Stimulated activated CD4-positive, alpha-beta T cell treated with anti-CD3 and anti-CD28 coated beads, TNF-alpha, amount 100 ng/mL, for 48 hours (primary cell): ENCODE measurements around the gene COL1A1.

Source experiments
- DNase-seq, 3 donors: peaks; one replicate each; pipeline ENCODE4 v3.0.0-alpha.2; 2020; ENCODE audit warnings: low read depth in 3 of 3

Gene COL1A1

DNA sequence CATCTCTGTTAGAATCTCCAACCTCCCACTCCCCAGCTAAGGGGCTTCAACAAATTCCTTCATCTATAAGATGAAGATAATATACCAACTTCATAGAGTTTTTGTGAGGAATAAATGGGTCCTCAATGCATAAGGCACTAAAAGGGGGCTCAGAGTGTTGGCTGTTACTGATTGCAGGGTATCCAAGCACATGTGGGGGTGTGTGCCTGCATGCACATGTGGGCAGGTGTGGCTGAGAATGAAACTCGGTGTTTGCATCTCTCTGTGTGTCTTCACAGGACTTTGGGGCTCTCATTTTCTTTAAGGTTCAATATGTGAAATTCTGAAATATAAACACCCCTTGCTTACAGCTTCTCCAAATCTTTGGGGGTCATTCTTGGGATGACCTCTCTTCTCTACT lies 46.8 kb downstream of the COL1A1 start:
- no peak for DNase-seq

DNA sequence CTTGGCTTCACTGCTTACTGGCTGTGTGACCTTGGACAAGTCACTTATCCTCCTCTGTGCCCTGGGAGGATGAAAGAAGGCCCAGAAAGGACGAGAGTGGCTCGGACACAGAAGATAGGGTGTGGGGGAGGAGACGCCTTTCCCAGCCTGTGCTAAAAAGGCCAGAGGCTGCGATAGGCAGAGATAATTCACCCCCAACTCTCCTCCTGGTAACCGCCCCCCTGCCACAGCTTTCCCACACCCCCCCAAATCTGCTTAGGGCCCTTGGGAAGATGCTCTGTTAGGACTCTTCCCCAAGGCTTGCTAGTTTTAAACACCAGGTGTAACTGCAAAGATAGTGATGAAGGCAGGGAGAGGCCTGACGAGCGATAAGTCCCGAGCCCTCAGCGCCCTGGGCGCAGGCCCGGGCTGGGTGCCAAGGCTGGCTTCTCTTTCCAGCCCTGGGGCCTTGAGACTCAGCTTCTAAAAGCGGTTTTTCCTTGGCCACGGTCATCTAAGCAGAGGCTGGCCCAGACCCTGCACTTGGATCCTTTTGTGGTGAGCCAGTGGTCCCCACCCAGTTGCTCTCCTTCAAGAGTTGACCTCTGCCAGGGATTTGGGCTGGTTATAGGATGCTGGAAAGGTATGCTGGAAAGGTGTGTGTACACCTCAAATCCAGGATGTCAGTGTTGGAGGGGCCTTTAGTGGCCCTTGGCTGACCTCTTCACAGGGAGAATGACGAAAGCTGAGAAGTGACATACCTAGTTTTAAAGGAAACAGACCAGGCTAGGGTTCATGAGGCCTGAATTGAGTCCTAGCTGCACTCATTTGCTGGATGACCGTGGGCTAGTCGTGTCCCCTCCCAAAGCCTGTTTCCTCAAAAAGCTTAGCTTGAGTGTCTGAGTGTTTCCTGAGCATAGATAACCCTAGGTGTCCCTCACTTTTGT lies 47.5 kb downstream of the COL1A1 start:
- DNase-seq, result no peak

DNA sequence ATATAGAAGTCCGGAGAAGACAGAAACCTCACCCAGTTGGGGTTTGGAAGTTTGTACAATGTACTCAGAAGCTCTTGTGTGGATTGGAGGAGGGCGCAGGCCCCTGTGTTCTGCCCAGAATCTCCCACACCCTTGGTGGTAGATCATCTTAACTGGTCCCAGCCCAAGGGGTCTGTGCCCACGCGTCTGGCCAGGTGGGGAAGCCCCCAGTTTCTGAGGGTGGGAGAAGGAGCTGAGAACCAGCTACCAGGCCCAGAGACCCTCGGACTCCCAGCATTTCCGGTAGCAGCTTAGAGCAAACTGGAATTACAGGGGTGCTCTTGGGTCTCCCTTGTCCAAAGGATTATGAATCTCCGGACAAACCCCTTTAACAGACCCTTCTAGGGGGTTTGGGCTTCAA lies 48.7 kb downstream of the COL1A1 start:
- DNase-seq, result no peak

DNA sequence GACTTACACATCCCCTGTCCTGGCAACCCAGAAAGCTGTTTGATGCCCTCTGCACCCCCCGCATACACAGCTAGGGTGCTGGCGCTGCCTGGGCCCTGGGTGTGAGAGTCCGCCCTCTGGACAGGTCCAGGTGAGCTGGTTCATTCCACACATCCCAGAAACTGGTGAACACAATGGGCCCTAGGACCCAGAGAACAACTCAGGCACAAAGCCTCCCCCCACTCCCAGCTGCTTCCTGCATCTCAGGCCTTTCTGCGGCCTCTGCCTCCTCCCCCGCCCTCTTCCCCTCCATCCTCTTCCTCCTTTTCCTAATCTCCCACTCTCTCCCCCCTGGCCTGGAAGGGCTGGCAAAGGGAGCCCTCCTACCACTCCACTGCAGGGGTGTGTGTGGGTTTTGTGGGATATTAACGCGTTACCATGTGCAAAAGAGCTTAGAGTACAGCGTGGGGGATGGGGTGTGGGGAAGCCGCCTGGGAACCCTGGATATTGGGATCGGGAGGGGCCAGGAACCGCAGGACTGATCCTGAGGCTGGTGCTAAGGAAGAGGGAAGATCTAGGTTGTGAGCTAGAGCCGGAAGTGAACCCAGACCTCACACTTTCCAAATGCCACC lies 49.4 kb downstream of the COL1A1 start:
- DNase-seq, result peak in 1 of 3 donors; percentile 45

DNA sequence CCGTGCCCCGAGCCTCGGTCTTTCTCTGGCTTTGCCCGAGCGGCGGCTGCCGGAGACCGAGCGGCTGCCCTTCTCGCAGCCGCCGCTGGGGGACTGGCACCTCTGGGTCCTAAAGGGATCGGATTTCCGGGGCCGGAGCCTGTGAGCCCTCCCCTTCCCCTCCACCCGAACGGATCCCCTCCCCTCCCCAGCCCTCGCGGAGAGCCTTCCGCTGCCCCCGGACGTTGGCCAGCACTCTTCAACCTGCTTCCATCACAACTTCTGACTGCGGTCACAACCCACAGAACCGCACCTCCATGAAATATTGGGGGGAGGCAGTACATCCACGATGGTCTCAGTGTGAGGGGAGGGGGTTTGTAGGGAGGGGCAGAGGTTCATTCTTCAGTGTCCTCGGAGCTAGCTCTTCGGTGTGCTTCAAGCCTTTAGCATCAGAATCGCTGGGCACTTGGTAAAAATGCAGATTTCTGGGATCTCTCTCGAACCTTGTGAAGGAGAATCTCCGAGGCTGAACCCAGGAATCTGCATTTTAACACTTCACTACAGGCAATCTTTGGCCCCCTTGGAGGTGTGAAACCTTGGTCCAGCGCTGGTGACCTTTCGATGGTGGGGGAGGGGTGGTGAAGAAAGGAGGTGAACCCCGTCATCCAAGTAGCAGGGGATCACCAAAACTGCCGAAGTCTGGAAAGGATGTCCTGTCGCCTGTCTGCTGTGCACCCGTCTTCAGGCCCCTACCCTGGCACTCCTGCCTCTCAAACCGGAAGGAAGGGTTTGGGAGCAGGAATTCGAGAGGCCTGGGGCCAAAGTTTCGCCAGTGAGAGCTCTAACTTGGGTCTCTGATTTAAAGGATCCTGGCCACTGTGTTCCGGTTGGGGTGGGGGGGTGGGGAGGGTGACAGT lies 50.1 kb downstream of the COL1A1 start:
- DNase-seq, result peak; percentile 75 to 88 (median 78)

DNA sequence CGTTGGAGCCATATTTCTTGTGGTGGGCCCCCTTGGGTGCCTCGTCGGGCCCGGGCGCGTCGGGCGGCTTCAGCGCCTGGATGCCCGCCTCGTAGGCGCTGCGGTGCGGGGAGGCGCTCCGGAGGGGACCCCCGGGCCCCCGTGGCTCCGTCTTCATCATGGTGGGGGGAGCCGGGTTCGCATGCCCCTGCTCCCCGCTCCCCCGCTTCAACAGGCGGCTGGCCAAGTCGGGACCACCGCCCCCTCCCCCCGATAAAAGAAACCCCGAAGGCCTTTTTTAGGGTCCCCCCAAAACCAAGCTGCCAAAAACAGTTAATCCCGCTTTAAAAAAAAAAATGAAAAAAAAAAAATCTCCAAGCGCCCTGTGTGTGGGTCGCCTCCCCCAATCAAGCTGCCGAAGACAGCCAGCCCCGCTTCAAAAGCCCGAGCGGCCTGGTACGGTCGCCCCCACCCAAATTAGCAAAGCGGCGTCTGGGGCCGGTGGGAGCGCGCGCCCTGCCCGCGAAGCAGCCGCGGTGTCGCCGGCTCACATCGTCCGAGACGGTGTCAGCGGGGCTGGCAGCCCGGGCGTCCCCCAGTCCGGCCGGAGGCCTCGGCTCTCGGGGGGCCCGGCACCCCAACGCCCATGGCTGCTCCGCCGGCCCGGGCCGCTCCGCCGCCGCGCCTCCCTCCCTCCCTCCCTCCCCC lies 50.9 kb downstream of the COL1A1 start, which contains the start of gene PPP1R9B:
TSS of gene PPP1R9B (minus strand) at position 324 of the 687 bp plus-strand sequence. CDS start at position 160, 164 bp downstream.
- DNase-seq, result no peak

DNA sequence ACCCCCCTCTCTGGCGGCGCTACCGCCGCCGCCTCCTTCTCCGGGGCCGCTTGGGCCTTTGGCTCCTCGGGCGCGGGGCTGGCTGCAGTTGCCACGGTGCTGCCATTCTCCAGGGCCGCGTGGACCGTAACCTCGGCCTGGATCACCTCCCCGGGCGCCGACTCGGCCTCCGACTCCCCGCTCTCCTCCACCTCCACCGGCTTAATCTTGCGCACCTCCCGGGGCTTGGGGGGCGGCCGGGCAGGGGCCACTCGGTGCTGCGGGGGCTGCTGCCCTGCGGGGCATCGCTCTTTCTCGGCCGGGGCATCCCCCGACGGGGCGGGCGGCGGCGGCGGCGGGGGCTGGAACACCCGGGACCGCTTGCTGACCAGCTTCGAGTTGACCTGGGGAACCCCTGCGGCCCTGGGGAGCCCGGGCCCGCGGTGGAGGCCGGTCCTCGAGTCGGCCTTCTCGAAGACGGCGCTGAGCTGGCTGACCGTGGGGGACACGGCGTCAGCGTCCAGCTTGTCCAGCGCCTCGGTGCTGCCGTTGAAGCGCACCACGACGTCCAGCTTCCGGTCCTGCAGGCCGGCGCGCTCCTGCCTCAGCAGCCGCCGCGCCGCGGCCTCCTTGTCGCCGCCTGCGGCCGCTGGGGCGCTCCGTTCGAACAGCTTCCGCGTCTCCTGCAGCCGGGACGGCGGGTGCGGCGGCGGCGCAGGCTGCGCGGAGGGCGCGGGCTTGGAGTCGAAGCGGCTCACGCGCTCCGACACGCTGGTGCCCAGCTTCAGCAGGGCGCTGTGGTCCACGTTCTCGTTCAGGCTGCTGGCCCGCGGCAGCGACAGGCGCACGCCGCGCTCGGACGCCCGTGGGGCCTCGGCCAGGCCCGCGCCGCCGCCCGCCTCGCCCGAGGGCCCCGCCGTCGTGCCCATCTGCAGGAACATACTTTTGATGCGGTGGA lies 51.7 kb downstream of the COL1A1 start:
- DNase-seq, result no peak

DNA sequence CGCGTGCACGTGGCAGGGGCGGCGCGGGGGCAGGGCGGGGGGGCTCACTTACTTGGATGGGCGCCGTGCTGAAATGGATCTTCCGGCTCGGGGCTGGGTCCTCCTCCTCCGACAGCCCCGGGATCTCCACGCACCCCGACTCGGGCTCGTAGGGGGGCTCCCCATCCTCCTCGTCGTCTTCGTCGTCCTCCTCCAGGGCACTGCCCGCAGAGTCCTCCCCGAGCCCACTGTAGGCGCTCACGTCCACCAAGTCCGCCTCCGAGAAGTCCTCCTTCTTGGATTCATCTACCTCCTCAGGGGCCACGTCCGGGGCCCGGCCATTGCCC lies 52.4 kb downstream of the COL1A1 start:
- DNase-seq, result no peak

DNA sequence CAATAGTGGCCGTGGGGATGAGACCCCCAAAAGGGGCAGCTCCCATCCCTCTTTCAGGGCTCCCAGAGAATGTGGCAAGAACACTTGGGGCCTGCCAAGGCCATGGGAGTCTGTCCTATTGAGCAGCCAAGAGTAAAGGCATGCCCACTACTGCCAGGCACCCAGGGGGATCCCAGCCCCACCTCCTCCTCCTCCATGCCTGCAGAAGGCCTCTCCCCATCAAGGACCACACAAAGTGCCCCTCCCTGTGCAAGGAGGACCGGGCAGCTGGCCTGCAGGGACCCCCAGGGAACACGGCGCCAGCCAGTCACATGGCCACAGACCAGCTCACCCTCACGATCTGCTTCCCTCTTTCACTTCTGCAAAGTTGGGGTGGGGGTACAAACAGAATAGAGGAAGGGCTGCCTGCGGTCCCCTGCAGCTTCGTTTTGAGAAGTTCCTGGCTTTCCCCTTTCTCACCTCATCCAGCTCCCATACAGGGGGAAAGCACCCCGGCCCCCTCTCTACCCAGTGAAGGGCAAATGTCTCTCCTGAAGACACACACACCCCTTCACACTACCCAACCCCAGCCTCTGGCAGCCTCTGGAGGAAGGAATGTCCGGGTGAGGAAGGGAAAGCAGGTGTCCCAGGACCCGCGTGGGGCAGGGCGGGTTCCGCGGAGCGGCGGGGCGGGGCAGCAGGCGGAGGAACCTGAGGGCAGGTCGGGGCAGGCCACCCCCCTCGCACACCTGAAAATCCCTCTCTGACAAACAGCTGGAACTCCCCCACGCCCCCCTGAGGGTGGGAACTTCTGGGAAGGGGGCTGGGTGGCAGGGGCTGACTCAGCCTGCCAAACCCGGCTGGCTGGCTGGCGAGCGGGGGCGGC lies 53.0 kb downstream of the COL1A1 start:
- peak in 2 of 3 donors; percentile 65 to 66 for DNase-seq

DNA sequence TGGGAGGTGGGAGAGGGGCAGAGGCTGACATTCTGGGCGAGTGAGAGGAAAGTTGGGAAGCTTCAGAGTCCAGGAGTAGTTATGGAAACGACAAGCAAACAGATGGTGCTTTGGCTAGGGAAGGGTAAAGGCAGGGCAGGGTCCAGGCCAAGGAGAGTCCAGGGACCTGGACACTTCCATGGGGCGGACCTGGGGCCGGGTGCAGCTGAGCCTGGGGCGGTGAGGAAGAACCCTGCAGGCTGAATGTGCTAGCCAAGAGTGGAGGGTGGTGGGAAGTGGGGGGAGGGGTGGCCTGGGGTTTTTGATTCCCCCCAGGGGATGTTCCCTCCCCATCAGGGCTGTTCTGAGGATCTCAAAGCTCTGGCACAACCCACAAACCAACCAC lies 53.6 kb downstream of the COL1A1 start:
- DNase-seq, result no peak

DNA sequence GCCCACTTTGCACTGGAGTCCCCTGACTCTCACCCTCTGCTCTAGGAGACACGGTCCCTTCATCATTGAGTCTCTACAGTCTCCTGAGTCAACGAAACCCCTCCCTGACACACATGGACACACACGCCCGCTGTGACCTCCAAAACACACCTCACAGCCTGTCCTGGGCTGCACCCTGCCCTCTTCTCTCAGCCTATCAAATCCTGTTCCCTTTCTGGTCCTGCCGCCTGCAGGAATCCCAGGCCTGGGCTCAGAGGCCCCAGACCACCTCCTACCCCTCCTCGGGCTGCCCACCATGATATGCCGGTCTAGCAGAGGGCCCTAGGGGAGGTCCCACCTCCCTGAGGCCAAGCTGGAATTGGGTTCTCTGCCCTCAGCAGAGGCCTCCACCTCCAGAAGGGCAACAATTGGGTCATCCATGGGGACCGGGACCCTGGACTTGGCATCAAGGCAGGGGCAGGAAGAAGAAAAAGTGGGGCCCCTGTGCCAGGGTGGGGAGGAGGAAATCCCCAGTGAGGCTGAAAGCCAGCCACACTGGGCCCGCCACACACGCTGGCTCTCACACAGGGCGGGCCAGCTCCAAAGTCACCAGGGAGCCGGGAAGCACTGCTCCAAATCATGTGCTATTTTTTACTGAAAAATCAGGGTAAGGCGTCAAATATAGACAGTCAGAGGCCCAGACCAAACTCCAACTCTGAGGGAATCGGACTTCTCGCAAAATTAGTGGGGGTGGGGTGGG lies 54.3 kb downstream of the COL1A1 start:
- DNase-seq, result no peak

DNA sequence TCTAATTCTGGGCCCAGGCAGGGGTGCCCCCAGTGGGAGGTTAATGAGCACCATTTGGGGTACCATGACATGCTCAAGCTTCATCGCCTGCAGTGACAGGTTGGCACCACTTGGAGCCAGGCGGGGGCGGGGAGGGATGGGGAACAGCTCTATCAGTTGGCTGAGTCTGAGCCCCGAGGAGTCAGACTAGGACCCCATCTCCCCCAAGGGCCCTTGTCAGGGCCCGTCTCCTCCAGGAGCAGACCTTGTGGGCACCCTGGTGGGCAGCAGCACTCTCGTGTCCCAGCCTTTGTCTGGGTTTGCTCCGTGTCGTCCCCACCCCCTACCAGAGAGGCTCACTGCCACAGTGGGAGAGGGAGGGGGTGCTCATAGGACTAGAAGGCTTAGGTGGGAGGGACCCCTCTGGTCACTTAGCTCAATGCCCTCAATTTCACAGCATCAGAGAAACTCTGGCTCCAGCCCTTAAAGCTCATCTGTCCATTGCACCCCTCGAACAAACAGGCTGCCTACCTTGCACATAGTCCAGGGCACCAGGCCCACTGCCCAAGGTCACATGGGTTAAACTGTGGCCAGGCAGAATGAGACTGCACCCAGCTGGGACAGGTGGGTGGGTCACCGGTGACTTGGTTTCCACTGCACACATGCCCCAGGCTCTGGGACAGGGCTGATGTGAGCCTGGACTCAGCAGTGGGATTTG lies 55.1 kb downstream of the COL1A1 start:
- DNase-seq, result no peak

DNA sequence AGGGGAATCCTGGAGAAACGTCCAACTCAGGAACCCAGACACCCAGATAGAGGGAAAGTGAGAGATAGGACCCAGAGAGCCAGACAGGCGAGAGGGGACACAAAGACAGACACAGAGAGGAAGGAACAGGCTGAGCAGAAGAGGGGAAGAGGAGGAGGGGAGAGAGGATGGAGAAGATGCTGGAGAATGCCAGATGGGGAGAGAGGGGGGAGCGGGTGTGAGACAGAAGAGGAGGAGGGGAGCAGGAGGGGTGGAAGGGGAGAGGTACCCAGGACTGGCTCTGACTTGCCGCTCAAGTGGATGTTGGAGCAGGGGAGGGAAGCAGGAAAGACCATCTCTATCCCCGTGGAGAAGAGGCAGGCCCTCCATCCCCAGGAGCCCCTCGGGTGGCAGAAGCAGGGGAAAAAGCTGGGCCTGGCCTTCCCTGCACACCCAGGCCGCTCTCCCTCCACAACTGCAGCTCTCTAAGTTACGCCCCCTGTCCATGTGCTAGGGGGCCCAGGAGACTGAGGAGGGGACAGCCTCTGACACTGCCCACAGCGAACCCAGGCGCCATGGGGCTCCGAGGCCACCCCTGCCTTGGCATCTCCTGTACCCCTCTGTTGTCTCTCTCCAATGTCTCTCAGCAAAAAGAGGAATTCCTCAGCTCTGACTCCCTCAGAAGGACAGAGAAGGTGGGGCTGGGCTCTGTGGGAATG lies 55.8 kb downstream of the COL1A1 start:
- no peak for DNase-seq

DNA sequence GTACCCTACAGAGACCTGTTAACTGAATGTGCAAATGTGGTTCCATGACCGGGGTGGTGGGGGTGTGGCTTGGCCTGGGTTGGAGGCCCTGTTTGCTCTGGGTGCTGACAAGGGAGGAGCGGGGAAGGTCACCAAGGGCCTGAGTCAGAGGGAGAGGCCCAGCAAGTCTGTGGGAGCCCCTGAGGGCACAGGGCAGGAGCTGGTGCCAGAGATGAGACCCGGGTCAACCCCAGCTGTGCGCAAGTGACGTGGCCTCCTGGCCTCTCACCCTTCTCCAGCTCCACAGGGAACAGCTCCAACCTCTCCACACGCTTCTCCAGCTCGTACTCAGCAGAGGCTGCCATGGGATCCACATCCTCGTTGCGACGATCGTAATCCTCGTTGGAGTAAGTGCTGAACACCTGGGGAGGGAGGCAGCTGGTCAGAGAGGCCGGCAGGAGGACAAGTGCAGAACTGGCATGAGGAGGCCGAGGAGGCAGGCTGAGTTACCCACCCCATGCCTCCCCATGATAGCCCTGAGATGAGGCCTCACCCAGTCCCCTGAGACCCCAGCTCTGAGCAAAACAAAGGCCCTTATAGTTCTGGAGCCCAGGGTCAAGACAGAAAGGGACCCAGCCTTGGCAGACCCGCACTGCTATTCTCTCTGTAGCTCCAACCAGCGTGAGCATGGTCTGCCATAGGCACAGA lies 56.4 kb downstream of the COL1A1 start:
- no peak for DNase-seq

DNA sequence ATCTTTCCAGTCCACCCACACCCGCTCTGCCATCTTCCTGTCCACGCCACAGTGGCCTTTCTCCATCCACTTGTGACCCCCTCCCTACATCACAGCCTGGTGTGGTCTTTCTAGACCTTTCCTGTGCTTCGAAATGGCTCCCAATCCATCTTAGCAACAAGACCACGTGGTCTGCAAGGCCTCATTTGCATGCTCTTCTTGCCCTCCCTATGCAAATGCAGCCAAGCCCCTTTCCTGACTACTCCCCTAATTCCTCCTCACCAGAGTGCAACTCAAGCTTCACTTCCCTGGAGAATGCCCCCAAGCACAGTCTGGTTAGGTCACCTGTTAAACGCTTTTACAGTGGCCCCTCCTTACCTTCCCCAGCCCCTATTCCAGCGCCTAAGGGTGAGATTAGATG lies 57.1 kb downstream of the COL1A1 start:
- no peak for DNase-seq

DNA sequence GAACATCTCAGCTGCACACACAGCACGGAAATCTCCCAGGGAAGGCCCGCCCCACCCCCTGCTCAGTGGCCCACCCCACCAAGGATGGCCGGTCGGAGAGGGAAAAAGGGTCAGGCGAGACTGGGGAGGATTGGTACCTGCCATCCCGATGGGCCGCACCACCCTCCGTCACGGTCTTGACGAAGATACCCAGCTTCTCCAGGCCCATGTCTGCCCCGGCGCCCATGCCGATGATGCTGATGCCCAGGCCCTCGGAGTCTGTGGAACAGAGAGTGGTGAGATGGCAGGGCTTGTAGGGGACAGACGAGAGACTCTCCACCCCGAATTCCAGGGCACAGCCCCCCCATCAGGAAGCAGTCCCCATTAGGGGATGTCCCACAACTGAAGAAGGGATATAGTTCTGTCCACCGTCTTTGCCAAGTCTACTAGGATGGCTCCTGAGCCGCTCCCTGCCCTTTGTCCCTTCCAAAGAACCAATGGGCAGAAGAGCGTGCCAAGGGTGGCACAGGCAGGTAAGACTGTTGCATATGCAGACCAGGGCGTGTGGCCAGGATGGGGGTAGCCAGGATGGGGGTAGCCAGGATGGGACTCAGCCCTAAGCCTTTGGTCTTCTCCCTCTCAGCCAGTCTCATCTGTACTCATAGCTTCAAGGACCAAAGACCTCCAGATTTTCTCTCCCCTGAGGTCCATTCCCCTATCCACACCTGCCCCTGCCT lies 57.8 kb downstream of the COL1A1 start:
- no peak for DNase-seq
